ENCODE results near the gene NOX4.

DNA sequence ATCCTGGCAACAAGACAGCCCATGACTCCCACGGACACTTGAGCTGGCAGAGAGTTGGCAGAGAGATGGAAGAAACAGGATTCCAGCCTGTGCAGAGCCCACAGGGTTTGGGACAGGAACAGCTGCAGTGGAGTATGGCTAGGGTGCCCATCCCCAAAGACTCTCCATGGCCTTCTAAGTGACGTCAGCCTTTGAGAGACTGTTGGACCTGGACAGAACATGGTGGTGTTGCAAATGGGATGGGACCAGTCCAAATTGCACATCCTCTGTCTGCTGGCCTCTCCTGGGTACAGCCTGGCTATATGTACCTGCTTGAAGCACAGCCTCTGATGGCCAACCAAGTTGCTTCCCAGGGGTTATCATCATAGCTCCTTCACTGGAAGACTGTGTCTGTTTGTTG is 34.5 kb downstream of the NOX4 start:
- TF ChIP-seq, protein P1, sequence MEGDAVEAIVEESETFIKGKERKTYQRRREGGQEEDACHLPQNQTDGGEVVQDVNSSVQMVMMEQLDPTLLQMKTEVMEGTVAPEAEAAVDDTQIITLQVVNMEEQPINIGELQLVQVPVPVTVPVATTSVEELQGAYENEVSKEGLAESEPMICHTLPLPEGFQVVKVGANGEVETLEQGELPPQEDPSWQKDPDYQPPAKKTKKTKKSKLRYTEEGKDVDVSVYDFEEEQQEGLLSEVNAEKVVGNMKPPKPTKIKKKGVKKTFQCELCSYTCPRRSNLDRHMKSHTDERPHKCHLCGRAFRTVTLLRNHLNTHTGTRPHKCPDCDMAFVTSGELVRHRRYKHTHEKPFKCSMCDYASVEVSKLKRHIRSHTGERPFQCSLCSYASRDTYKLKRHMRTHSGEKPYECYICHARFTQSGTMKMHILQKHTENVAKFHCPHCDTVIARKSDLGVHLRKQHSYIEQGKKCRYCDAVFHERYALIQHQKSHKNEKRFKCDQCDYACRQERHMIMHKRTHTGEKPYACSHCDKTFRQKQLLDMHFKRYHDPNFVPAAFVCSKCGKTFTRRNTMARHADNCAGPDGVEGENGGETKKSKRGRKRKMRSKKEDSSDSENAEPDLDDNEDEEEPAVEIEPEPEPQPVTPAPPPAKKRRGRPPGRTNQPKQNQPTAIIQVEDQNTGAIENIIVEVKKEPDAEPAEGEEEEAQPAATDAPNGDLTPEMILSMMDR (IDR thresholded peaks at IDR 0.05 in 8 of 11, conservative IDR thresholded peaks at IDR 0.05 in 3 of 11): no peak
- no peak for TF ChIP-seq POLR2A (IDR thresholded peaks at IDR 0.05)
